DOHH2 (cell line): ENCODE measurements around the gene IDH3B.

ENCODE experiments used
- EZH2phosphoT487 ChIP-seq: fragments of 200-600 bp; sonication (generic); IDR thresholded peaks from 2 replicates; pipeline ENCODE4 v1.6.1; 2017; ENCODE audit warnings: borderline replicate concordance, mild to moderate bottlenecking, antibody characterized with exemption, low read length, moderate library complexity, mixed read lengths
- TF ChIP-seq, protein P1 (sequence below): fragments of 200-600 bp; sonication (generic); IDR thresholded peaks from one replicate; pipeline ENCODE4 v1.5.1; 2014; ENCODE audit warnings: antibody characterized with exemption, mild to moderate bottlenecking, low read depth, low read length; ENCODE audit not compliant: poor library complexity, severe bottlenecking

GRCh38 chr20:2651772-2652723 lies 12.0 kb downstream of the IDH3B start, which contains the start of gene NOP56:
- TF ChIP-seq EZH2phosphoT487 = no peak
- TF ChIP-seq, protein P1, sequence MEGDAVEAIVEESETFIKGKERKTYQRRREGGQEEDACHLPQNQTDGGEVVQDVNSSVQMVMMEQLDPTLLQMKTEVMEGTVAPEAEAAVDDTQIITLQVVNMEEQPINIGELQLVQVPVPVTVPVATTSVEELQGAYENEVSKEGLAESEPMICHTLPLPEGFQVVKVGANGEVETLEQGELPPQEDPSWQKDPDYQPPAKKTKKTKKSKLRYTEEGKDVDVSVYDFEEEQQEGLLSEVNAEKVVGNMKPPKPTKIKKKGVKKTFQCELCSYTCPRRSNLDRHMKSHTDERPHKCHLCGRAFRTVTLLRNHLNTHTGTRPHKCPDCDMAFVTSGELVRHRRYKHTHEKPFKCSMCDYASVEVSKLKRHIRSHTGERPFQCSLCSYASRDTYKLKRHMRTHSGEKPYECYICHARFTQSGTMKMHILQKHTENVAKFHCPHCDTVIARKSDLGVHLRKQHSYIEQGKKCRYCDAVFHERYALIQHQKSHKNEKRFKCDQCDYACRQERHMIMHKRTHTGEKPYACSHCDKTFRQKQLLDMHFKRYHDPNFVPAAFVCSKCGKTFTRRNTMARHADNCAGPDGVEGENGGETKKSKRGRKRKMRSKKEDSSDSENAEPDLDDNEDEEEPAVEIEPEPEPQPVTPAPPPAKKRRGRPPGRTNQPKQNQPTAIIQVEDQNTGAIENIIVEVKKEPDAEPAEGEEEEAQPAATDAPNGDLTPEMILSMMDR = no peak
